H9 (cell line): Measurements from ENCODE around the gene CARD19. TPM values are rescaled to one million over a fixed set of nuclear protein-coding genes. Genes with fewer than 3 reads are reported as not detected.

Experiments
- DNase-seq: peaks from one replicate; pipeline ENCODE4 v3.0.0-alpha.2; 2017
- H2AFZ ChIP-seq: one replicate; pipeline ENCODE4 v1.6.1; 2013; ENCODE audit warnings: mild to moderate bottlenecking, low read length, control low read depth, moderate library complexity
- H2AK5ac ChIP-seq: 2 replicates; pipeline ENCODE4 v1.6.1; 2013; ENCODE audit warnings: low read length, control low read depth, mixed read lengths; ENCODE audit not compliant: insufficient read length
- H2BK120ac ChIP-seq: one replicate; pipeline ENCODE4 v1.6.1; 2013; ENCODE audit warnings: low read depth, mild to moderate bottlenecking, low read length, control low read depth, inconsistent platforms; ENCODE audit not compliant: poor library complexity, severe bottlenecking
- H2BK12ac ChIP-seq: 2 replicates; pipeline ENCODE4 v1.6.1; 2013; ENCODE audit warnings: low read length, control low read depth, mixed read lengths, low read depth; ENCODE audit not compliant: insufficient read length
- H2BK15ac ChIP-seq: 2 replicates; pipeline ENCODE4 v1.6.1; 2013; ENCODE audit warnings: low read depth, low read length, control low read depth
- H2BK20ac ChIP-seq: one replicate; pipeline ENCODE4 v1.6.1; 2013; ENCODE audit warnings: low read depth, mild to moderate bottlenecking, low read length, control low read depth, inconsistent platforms; ENCODE audit not compliant: poor library complexity, severe bottlenecking
- H2BK5ac ChIP-seq: 2 replicates; pipeline ENCODE4 v1.6.1; 2013; ENCODE audit warnings: low read length, control low read depth, mixed read lengths; ENCODE audit not compliant: insufficient read length
- H3K14ac ChIP-seq: 2 replicates; pipeline ENCODE4 v1.6.1; 2013; ENCODE audit warnings: low read length, control low read depth; ENCODE audit not compliant: insufficient read depth
- H3K18ac ChIP-seq: 2 replicates; pipeline ENCODE4 v1.6.1; 2013; ENCODE audit warnings: low read depth, mild to moderate bottlenecking, mixed read lengths, low read length, control low read depth; ENCODE audit not compliant: insufficient read length
- H3K23ac ChIP-seq: 2 replicates; pipeline ENCODE4 v1.6.1; 2013; ENCODE audit warnings: low read length, control low read depth, mixed read lengths, low read depth; ENCODE audit not compliant: insufficient read length
- H3K23me2 ChIP-seq: 2 replicates; pipeline ENCODE4 v1.6.1; 2013; ENCODE audit warnings: low read depth, mild to moderate bottlenecking, mixed read lengths, low read length, control low read depth; ENCODE audit not compliant: insufficient read length, poor library complexity, severe bottlenecking
- H3K27ac ChIP-seq: 2 replicates; pipeline ENCODE4 v1.5.1; 2013; ENCODE audit warnings: low read length, control low read depth, mixed read lengths, low read depth; ENCODE audit not compliant: insufficient read length
- H3K27me3 ChIP-seq: 2 replicates; pipeline ENCODE4 v1.6.1; 2013; ENCODE audit warnings: low read length, control low read depth, inconsistent platforms; ENCODE audit not compliant: insufficient read depth
- H3K4ac ChIP-seq: 2 replicates; pipeline ENCODE4 v1.6.1; 2013; ENCODE audit warnings: low read depth, mild to moderate bottlenecking, control low read depth, inconsistent platforms, low read length, moderate library complexity
- H3K4me1 ChIP-seq: 2 replicates; pipeline ENCODE4 v1.6.1; 2013; ENCODE audit warnings: low read length, control low read depth, inconsistent platforms; ENCODE audit not compliant: insufficient read depth
- H3K4me2 ChIP-seq: 2 replicates; pipeline ENCODE4 v1.6.1; 2013; ENCODE audit warnings: low read length, control low read depth, mixed read lengths; ENCODE audit not compliant: insufficient read length, insufficient read depth
- H3K56ac ChIP-seq: 2 replicates; pipeline ENCODE4 v1.6.1; 2013; ENCODE audit warnings: low read depth, mild to moderate bottlenecking, mixed read lengths, low read length, control low read depth; ENCODE audit not compliant: insufficient read length
- H3K79me1 ChIP-seq: 2 replicates; pipeline ENCODE4 v1.6.1; 2013; ENCODE audit warnings: low read depth, mild to moderate bottlenecking, moderate library complexity, low read length, control low read depth, inconsistent platforms; ENCODE audit not compliant: insufficient read depth, poor library complexity, severe bottlenecking
- H3K79me2 ChIP-seq: 2 replicates; pipeline ENCODE4 v1.6.1; 2013; ENCODE audit warnings: low read length, control low read depth, inconsistent platforms; ENCODE audit not compliant: insufficient read depth
- H3K9ac ChIP-seq: 2 replicates; pipeline ENCODE4 v1.6.1; 2013; ENCODE audit warnings: low read length, control low read depth, mixed read lengths; ENCODE audit not compliant: insufficient read length; ENCODE audit errors: extremely low read depth
- H3K9me3 ChIP-seq: one replicate; pipeline ENCODE4 v1.6.1; 2013; ENCODE audit warnings: low read depth, low read length, inconsistent platforms; ENCODE audit not compliant: control insufficient read depth
- H3T11ph ChIP-seq: one replicate; pipeline ENCODE4 v1.6.1; 2013; ENCODE audit warnings: mild to moderate bottlenecking, low read length, control low read depth, inconsistent platforms
- H4K20me1 ChIP-seq: one replicate; pipeline ENCODE4 v1.6.1; 2013; ENCODE audit not compliant: control insufficient read depth, insufficient read length, insufficient read depth
- H4K5ac ChIP-seq: 2 replicates; pipeline ENCODE4 v1.6.1; 2013; ENCODE audit warnings: low read depth, mild to moderate bottlenecking, mixed read lengths, low read length, control low read depth; ENCODE audit not compliant: insufficient read length
- H4K8ac ChIP-seq: replicated peaks from 2 replicates; pipeline ENCODE4 v1.6.1; 2013; ENCODE audit warnings: low read length, control low read depth, mixed read lengths, low read depth; ENCODE audit not compliant: insufficient read length
- H4K91ac ChIP-seq: 2 replicates; pipeline ENCODE4 v1.6.1; 2013; ENCODE audit warnings: low read depth, mild to moderate bottlenecking, moderate library complexity, mixed read lengths, low read length, control low read depth; ENCODE audit not compliant: insufficient read length
- H3K27ac Mint-ChIP-seq, 3 experiments: 2 replicates in 2 of 3; 3 replicates in 1 of 3; pipeline ENCODE4 v1.8.0; 2020 to 2021; ENCODE audit warnings: mixed read lengths in 3 of 3, mild to moderate bottlenecking in 1 of 3, moderate library complexity in 1 of 3
- H3K27me3 Mint-ChIP-seq: 2 replicates; pipeline ENCODE4 v1.8.0; 2021; ENCODE audit warnings: low read depth, mild to moderate bottlenecking, moderate library complexity, mixed read lengths
- H3K36me3 Mint-ChIP-seq, 3 experiments: 2 replicates in 2 of 3; 3 replicates in 1 of 3; pipeline ENCODE4 v1.8.0; 2020 to 2021; ENCODE audit warnings: low read depth in 3 of 3, mixed read lengths in 3 of 3; ENCODE audit not compliant: insufficient read depth in 1 of 3
- H3K4me1 Mint-ChIP-seq, 2 experiments: 2 replicates each; pipeline ENCODE4 v1.8.0; 2020; ENCODE audit warnings: mixed read lengths in 2 of 2
- H3K4me3 Mint-ChIP-seq, 2 experiments: 2 replicates in 1 of 2; 3 replicates in 1 of 2; pipeline ENCODE4 v1.8.0; 2020 to 2021; ENCODE audit warnings: mild to moderate bottlenecking in 2 of 2, mixed read lengths in 2 of 2, moderate library complexity in 1 of 2
- H3K9me3 Mint-ChIP-seq, 2 experiments: 2 replicates in 1 of 2; 3 replicates in 1 of 2; pipeline ENCODE4 v1.8.0; 2020; ENCODE audit warnings: mild to moderate bottlenecking in 2 of 2, mixed read lengths in 2 of 2, moderate library complexity in 1 of 2
- CTCF ChIP-seq: fragments of 200-600 bp; sonication (generic); conservative IDR thresholded peaks from 3 replicates; pipeline ENCODE4 v1.8.0; 2021; ENCODE audit warnings: antibody characterized with exemption, mild to moderate bottlenecking
- WGBS: extraction: QIAGEN DNeasy Blood & Tissue Kit; methylation state at CpG from one replicate; pipeline ENCODE4 v1.1.7; 2013; ENCODE audit warnings: missing lambda C conversion rate, low lambda C conversion rate, mixed read lengths; ENCODE audit not compliant: insufficient read length; ENCODE audit errors: extremely low coverage; 5-methylcytosine and 5-hydroxymethylcytosine counted together
- total RNA-seq: library from RNA; stranded (reverse); gene quantifications from 2 replicates; pipeline ENCODE4 v1.2.1, GENCODE V29; 2021

CARD19 gene
- total RNA-seq, 1 experiment from 2014 or later: 21.4 TPM

DNA sequence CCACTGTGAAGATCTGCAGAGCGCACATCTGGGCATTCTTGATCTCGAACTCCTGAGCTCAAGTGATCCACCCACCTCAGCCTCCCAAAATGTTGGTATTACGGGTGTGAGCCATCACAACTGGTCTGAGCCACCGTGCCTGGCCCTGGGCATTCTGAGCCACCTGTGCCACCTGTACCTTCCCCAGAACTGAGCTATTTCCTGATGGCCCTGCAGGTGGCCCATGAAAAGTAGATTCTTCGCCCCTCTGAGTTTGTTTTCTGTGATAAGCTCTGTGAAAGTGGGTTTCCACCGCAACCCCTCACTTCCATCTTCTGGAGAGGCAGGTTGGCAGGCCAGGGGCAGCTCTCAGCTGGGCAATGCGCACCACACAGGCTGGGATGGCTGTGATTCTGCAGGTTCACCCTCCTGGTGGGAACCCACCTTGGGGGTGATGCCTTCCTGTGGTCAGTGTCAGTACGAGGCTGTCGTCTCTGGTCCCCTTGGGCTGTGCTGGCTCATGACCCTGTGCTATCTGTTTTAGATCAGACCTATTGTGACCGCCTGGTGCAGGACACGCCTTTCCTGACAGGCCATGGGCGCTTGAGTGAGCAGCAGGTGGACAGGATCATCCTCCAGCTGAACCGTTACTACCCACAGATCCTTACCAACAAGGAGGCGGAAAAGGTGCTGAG lies 11.3 kb downstream of the CARD19 start:
- no peak overlapping the region for H3K56ac ChIP-seq
- no peak overlapping the region for H2BK12ac ChIP-seq
- no peak overlapping the region for H3K23ac ChIP-seq
- Mint-ChIP-seq H3K27ac (peak overlapping the region in 1 of 3 experiments; percentile 19; a peak in 1 of 7 replicates), H3K9me3 (peaks cover 2% of the 10 kb centered on the region in 2 experiments; a peak in 4 of 5 replicates), H3K36me3 (peaks cover 3 to 12% (median 4%) of the 10 kb centered on the region in 3 experiments), H3K4me3 (no peak overlapping the region), H3K4me1 (peaks cover 0 to 3% of the 10 kb centered on the region in 2 experiments; a peak in 1 of 4 replicates), H3K27me3 (no peaks in the 10 kb centered on the region)
- H3K79me2 ChIP-seq: no peaks in the 10 kb centered on the region
- no peak overlapping the region for H3K27ac ChIP-seq
- no peaks in the 10 kb centered on the region for H3K4me1 ChIP-seq
- H2BK120ac ChIP-seq: no peak overlapping the region
- no peak overlapping the region for H2AK5ac ChIP-seq
- peaks cover 3% of the 10 kb centered on the region for H3K79me1 ChIP-seq
- H3K4ac ChIP-seq: no peak overlapping the region
- WGBS: no CpG with 5 or more reads among the region's 14 CpGs
- H3K9me3 ChIP-seq: no peaks in the 10 kb centered on the region
- TF ChIP-seq CTCF: no peak
- no peak overlapping the region for H2BK15ac ChIP-seq
- H2BK20ac ChIP-seq: no peak overlapping the region
- no peak for DNase-seq
- H3K4me2 ChIP-seq: no peak overlapping the region
- H2BK5ac ChIP-seq: no peak overlapping the region
- H4K5ac ChIP-seq: no peak overlapping the region
- H4K91ac ChIP-seq: no peak overlapping the region
- H4K20me1 ChIP-seq: no peaks in the 10 kb centered on the region
- H3K23me2 ChIP-seq: no peaks in the 10 kb centered on the region
- H3K9ac ChIP-seq: no peak overlapping the region
- no peak overlapping the region for H3K18ac ChIP-seq
- H3K14ac ChIP-seq: no peak overlapping the region; the same call in 1 of the 2 replicates
- H3T11ph ChIP-seq: no peak overlapping the region
- H2AFZ ChIP-seq: no peak overlapping the region
- no peak overlapping the region for H4K8ac ChIP-seq
- H3K27me3 ChIP-seq: no peaks in the 10 kb centered on the region
